MM.1S (cell line): ENCODE measurements around the gene GABBR1.

Source experiments
- DNase-seq: peaks from one replicate; pipeline ENCODE4 v3.0.0-alpha.2; 2015
- H2AFZ ChIP-seq: fragments of 300-600 bp; sonication (generic); 2 replicates; pipeline ENCODE4 v1.6.0; 2016; ENCODE audit warnings: antibody characterized with exemption, low read length
- H3F3A ChIP-seq: fragments of 300-600 bp; sonication (generic); 2 replicates; pipeline ENCODE4 v1.6.1; 2016; ENCODE audit warnings: mild to moderate bottlenecking, antibody characterized with exemption, low read length, moderate library complexity, mixed read lengths; ENCODE audit not compliant: insufficient read depth
- H3K27ac ChIP-seq: fragments of 300-600 bp; sonication (generic); 2 replicates; pipeline ENCODE4 v1.5.1; 2016; ENCODE audit warnings: mild to moderate bottlenecking, low read length
- H3K27me3 ChIP-seq: fragments of 300-600 bp; sonication (generic); replicated peaks from 2 replicates; pipeline ENCODE4 v1.6.0; 2016; ENCODE audit warnings: low read length; ENCODE audit not compliant: insufficient read depth
- H3K36me3 ChIP-seq: fragments of 300-600 bp; sonication (generic); replicated peaks from 2 replicates; pipeline ENCODE4 v1.6.1; 2016; ENCODE audit warnings: mild to moderate bottlenecking, low read length, mixed read lengths; ENCODE audit not compliant: insufficient read depth
- H3K4me1 ChIP-seq: fragments of 300-600 bp; sonication (generic); 2 replicates; pipeline ENCODE4 v1.6.1; 2016; ENCODE audit warnings: low read length, mixed read lengths
- H3K4me2 ChIP-seq: fragments of 300-600 bp; sonication (generic); 2 replicates; pipeline ENCODE4 v1.6.0; 2016; ENCODE audit warnings: low read depth, low read length
- H3K4me3 ChIP-seq: fragments of 300-600 bp; sonication (generic); 2 replicates; pipeline ENCODE4 v1.5.1; 2016; ENCODE audit warnings: low read length, mixed read lengths
- H3K79me2 ChIP-seq: fragments of 300-600 bp; sonication (generic); 2 replicates; pipeline ENCODE4 v1.6.1; 2016; ENCODE audit warnings: mixed run types, low read length, mixed read lengths
- H3K9ac ChIP-seq: fragments of 300-600 bp; sonication (generic); 2 replicates; pipeline ENCODE4 v1.6.1; 2016; ENCODE audit warnings: low read length, mixed read lengths
- H3K9me2 ChIP-seq: fragments of 300-600 bp; sonication (generic); replicated peaks from 2 replicates; pipeline ENCODE4 v1.6.1; 2016; ENCODE audit warnings: mild to moderate bottlenecking, low read length, mixed read lengths; ENCODE audit not compliant: insufficient read depth
- H3K9me3 ChIP-seq: fragments of 300-600 bp; sonication (generic); replicated peaks from 2 replicates; pipeline ENCODE4 v1.6.1; 2016; ENCODE audit warnings: mild to moderate bottlenecking, low read length, mixed read lengths; ENCODE audit not compliant: insufficient read depth
- H4K20me1 ChIP-seq: fragments of 300-600 bp; sonication (generic); 2 replicates; pipeline ENCODE4 v1.6.1; 2016; ENCODE audit warnings: mild to moderate bottlenecking, low read length, moderate library complexity, mixed read lengths; ENCODE audit not compliant: insufficient read depth
- CTCF ChIP-seq: fragments of 300-600 bp; sonication (generic); IDR thresholded peaks from 2 replicates; pipeline ENCODE4 v1.5.1; 2016; ENCODE audit warnings: antibody characterized with exemption, low read length, mixed read lengths
- EZH2 ChIP-seq: fragments of 300-600 bp; sonication (generic); optimal IDR thresholded peaks from 2 replicates; pipeline ENCODE3; 2017; ENCODE audit warnings: low read depth, mild to moderate bottlenecking, antibody characterized with exemption, low read length, mixed read lengths
- EZH2phosphoT487 ChIP-seq: fragments of 300-600 bp; sonication (generic); IDR thresholded peaks from 2 replicates; pipeline ENCODE4 v1.6.1; 2018; ENCODE audit warnings: antibody characterized with exemption, low read length

GABBR1 gene

DNA sequence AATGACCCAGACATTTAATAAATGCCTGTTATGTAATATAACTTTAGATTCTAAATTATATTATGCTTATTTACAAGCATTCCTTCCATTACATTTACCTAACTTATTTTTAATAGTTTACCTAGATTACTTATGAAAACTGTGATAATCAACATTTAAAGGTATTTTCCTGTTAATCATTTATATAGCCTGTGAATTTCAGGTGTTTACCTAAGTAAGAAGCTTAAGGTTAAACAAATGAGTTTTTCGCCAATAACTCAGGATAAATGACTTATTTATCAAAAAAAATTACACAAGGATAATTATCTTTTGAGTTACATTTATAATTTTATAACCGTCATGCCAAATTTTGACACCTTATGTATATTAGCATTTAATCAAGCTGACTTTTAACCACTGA is 108.9 kb downstream of the GABBR1 start:
- H3K4me2 ChIP-seq = no peak overlapping the region
- H2AFZ ChIP-seq = no peak overlapping the region
- H3K4me3 ChIP-seq = no peak overlapping the region
- no peaks in the 10 kb centered on the region for H3F3A ChIP-seq
- no peak for DNase-seq
- H3K27me3 ChIP-seq = no peaks in the 10 kb centered on the region
- H3K9me2 ChIP-seq = no peaks in the 10 kb centered on the region
- H3K27ac ChIP-seq = no peak overlapping the region
- H3K9me3 ChIP-seq = no peaks in the 10 kb centered on the region
- no peak for TF ChIP-seq EZH2phosphoT487
- no peak for TF ChIP-seq CTCF
- no peak for TF ChIP-seq EZH2
- no peaks in the 10 kb centered on the region for H3K4me1 ChIP-seq
- H3K36me3 ChIP-seq = no peaks in the 10 kb centered on the region
- no peaks in the 10 kb centered on the region for H3K79me2 ChIP-seq
- no peaks in the 10 kb centered on the region for H4K20me1 ChIP-seq
- H3K9ac ChIP-seq = no peak overlapping the region

DNA sequence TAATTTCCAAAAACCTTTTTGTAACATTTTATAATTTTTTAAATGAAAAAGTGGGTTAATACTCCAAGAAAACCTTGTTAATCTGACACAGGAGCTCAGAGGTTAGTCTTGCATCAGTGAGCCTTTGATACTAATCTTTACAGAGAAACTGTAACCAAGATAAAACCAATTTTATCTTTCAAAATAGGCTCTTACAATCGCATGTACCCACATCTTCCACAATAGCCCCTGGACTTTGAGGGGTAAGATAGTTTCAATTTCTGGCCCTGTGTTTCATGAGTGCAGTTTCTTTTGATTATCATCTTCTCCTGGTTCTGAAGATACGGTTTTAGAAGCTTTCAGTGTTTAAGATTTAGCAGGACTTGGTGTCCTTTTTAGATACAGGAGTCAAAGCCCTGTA is 110.8 kb downstream of the GABBR1 start:
- no peaks in the 10 kb centered on the region for H3K4me1 ChIP-seq
- no peak overlapping the region for H3K9ac ChIP-seq
- DNase-seq = no peak
- no peaks in the 10 kb centered on the region for H3F3A ChIP-seq
- TF ChIP-seq CTCF = no peak
- no peak for TF ChIP-seq EZH2phosphoT487
- TF ChIP-seq EZH2 = no peak
- no peaks in the 10 kb centered on the region for H3K9me3 ChIP-seq
- H3K79me2 ChIP-seq = no peaks in the 10 kb centered on the region
- no peak overlapping the region for H3K4me3 ChIP-seq
- no peaks in the 10 kb centered on the region for H4K20me1 ChIP-seq
- H2AFZ ChIP-seq = no peak overlapping the region
- H3K4me2 ChIP-seq = no peak overlapping the region
- no peak overlapping the region for H3K27ac ChIP-seq
- no peaks in the 10 kb centered on the region for H3K9me2 ChIP-seq
- no peaks in the 10 kb centered on the region for H3K36me3 ChIP-seq
- no peaks in the 10 kb centered on the region for H3K27me3 ChIP-seq

DNA sequence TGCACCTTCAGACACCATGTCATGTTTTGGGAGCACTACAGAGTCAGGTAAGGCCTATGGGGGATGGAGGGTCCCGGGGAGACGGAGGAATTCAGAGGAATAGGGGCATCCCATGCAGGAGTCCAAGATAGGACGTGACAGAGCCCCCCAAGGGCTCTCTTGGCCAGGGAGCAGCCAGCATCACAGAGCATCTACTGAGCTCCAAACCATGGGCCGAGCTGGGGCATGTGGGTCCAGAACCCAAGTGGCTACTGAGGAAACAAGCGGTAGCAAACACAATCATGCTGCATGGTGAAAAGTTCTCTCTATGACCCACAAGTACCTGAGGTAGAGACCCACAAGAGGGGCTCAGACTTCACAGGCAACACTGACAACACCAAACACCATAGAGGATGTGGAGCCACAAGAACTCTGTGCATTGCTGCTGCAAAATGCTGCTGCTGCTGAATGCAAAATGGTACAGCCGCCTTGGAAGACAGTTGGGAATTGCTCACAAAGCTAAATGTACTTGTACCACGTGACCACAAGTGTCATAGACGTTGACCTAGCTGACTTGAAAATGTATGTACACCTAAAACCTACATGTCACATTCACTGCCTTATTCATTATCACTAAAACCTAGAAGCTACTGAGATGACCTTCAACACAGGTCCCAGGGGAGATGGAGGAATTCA is 111.8 kb downstream of the GABBR1 start:
- no peak overlapping the region for H3K9ac ChIP-seq
- no peaks in the 10 kb centered on the region for H3K27me3 ChIP-seq
- H3K4me1 ChIP-seq = no peaks in the 10 kb centered on the region
- H3K4me3 ChIP-seq = no peak overlapping the region
- H3K27ac ChIP-seq = no peak overlapping the region
- no peaks in the 10 kb centered on the region for H4K20me1 ChIP-seq
- DNase-seq = no peak
- no peaks in the 10 kb centered on the region for H3F3A ChIP-seq
- TF ChIP-seq CTCF (no peak), EZH2 (no peak), EZH2phosphoT487 (no peak)
- no peaks in the 10 kb centered on the region for H3K9me2 ChIP-seq
- H3K9me3 ChIP-seq = no peaks in the 10 kb centered on the region
- no peaks in the 10 kb centered on the region for H3K79me2 ChIP-seq
- no peak overlapping the region for H2AFZ ChIP-seq
- H3K36me3 ChIP-seq = no peaks in the 10 kb centered on the region
- H3K4me2 ChIP-seq = no peak overlapping the region
